ENCODE data around the gene SEC24D. TPM values are rescaled to one million over a fixed set of nuclear protein-coding genes. Genes with fewer than 3 reads are reported as not detected.

The SEC24D gene
- total RNA-seq, 4 donors from 2014 or later, result 14.5 to 51.5 (median 28.2) TPM

DNA sequence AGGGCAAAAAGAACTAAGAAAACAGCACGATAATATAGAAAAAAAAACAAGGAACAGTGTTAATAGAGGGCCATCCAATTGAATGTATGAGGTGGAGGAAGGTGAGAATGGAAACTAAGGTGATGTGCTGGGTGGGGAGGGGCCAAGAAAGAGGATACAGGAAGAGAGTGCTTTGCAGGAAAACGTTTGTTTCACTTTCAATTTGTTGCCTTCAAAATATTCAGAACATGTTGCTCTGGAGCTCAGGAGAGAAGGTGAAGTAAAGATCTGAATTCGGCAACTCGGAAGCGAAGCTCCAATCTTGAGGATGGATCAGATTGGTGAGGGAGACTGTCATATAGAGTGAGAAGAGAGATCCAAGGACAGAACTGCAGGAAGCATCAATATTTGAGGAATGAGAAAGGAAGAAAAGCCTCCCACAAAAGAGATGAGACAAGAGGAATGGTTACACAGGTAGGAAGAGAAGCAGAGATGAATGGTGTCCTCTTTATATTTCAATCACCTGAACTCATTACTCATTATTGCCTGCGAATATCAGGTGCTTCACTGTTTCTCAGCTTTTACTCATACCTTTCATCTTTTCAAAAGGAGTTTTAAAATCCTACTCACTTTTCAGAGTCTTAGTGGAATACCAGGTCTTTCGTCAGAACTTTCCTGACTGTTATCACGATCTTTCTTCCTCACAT, 14.7 kb upstream of the SEC24D start:
- TF ChIP-seq, protein P1, sequence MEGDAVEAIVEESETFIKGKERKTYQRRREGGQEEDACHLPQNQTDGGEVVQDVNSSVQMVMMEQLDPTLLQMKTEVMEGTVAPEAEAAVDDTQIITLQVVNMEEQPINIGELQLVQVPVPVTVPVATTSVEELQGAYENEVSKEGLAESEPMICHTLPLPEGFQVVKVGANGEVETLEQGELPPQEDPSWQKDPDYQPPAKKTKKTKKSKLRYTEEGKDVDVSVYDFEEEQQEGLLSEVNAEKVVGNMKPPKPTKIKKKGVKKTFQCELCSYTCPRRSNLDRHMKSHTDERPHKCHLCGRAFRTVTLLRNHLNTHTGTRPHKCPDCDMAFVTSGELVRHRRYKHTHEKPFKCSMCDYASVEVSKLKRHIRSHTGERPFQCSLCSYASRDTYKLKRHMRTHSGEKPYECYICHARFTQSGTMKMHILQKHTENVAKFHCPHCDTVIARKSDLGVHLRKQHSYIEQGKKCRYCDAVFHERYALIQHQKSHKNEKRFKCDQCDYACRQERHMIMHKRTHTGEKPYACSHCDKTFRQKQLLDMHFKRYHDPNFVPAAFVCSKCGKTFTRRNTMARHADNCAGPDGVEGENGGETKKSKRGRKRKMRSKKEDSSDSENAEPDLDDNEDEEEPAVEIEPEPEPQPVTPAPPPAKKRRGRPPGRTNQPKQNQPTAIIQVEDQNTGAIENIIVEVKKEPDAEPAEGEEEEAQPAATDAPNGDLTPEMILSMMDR (IDR thresholded peaks at IDR 0.05; ENCODE audit: low read depth), result no peak

DNA sequence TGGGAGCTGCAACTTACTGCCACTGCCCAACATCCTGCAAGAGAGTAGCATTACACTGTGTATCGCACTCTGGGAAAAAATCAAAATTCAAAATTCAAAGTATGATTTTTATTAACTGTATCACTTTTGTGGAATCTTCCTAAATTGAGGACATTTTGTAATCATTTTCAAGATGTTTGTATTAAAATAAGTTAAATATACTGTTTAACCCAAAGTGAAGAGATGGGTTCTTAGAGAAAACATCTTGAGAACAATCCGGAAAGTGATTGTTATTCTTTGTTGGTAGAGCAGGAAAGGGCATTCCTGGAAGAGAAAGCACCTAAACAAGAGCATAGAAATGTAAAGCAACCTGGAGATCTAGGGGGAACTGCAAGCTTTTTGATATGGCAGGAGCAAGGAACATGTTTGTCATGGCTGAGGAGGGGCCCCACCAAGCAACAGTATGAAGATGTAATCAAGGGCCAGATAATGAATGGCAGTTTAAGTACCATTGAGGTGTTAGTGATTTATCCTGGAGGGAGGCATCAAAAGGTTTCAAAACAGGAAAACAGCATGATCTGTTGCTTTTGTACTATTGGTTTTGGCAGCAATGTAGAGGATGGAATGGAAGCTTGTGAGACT, 14.1 kb upstream of the SEC24D start:
- TF ChIP-seq, protein P1 (IDR thresholded peaks at IDR 0.05; ENCODE audit: low read depth), result no peak

DNA sequence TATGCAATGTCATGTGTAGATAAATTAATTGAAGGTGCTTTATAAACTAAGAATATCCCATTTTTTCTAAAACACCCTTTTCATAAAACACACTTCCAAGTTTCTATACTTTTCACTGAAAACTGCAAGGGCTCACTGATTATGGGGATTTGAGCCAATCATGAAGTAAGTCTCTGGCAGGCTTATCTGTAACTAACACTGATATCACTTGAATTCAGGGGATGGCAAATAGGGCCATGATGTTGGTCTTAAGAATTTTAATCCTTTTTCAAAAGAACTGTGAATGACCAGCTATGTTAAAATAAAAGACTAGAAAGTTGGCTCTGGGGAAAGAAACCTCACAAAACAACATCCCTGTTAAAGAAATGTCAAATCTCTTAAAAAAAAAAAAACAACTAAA, 13.0 kb upstream of the SEC24D start:
- TF ChIP-seq, protein P1 (IDR thresholded peaks at IDR 0.05; ENCODE audit: low read depth), result no peak

DNA sequence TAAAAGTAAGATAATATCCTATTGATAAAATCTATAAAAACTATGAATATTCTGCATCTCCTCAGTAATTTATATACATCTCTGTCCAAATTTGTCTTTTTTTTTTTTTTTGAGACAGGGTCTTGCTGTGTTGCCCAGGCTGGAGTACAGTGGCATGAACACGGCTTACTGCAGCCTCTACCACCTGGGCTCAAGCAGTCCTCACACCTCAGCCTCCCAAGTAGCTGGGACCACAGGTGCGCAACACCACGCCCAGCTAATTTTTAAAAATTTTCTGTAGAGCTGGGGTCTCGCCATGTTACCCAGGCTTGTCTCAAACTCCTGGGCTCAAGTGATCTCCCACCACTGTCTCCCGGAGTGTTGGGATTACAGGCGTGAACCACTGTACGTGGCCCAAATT, 12.3 kb upstream of the SEC24D start:
- TF ChIP-seq, protein P1 (IDR thresholded peaks at IDR 0.05; ENCODE audit: low read depth), result no peak

DNA sequence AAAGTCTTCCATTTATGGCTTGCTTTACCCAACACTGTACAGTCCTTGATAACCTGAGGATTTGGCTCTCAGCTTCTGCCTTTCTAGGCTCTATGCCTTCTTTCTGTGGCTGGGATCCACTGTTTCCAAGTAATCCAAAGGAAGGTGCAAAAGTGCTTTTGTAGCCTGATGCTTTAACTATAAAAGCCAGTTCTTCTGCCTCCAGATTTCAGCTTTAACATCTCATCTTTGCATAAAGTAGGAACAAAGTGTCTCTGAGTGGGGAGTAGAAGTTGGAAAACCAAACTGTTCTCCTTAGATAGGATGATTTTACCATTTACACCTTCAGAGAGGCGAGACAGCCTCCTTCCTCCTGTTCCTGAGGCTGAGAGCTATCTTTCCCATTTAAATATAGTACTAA, 11.1 kb upstream of the SEC24D start:
- TF ChIP-seq, protein P1 (IDR thresholded peaks at IDR 0.05; ENCODE audit: low read depth), result no peak

DNA sequence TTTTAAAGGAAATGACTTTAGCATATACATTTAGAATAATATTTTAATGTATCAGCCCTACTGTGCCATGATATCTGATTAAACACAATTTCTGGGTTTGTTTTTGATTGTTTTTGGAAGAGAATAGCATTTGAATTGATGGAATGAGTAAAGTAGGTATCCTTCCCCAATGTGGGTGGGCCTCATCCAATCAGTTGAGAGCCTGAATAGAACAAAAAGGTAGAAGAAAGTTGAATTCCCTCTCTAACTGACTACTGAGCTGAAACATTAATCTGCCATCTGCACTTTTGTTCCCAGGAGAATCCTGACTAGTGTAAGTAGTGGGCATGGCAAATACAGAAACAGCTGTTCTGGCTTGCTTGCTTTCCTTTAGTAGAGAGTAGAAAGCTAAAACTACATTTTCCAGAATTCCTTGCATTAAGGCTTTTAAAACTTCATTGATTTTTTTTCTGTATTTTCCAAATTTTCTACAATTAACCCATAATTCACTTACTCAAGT, 9.7 kb upstream of the SEC24D start:
- TF ChIP-seq, protein P1 (IDR thresholded peaks at IDR 0.05; ENCODE audit: low read depth), result no peak

DNA sequence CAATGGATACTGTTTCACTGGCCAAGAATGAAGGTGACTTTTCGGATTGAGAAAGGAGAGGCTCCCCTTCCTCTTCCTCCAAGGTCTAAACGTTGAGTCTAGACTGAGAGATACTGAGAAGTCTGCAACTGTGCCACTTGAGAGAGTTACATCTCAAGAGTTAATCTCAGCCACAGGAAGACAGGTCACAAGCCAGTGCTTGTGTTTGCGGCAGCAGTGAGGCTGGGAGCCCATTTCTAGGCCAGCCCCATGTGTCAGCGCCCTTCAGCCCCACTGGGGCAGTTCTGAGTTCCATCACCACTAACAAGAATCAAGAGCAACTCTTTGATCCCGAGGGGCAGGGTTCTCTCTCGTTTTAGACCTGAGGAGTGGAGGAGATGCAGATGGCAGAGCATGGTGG, 7.3 kb upstream of the SEC24D start:
- TF ChIP-seq, protein P1 (IDR thresholded peaks at IDR 0.05; ENCODE audit: low read depth), result no peak
